D721Med (cell line): Measurements from ENCODE around the gene SEMA7A.
"Not testable (repeated sequence)": the region's sequence is repeated elsewhere in the genome, so short reads cannot be mapped to it uniquely, and the experiment has no call there.

Experiments
- DNase-seq: peaks from one replicate; pipeline ENCODE4 v3.0.0; 2011; ENCODE audit warnings: low spot score; ENCODE audit not compliant: insufficient read length
- FAIRE-seq: peaks from 2 replicates; lab custom pipeline; 2011; peaks lifted over from hg19 to GRCh38; lab: Jason Lieb, UNC
- CTCF ChIP-seq: IDR thresholded peaks from 2 replicates; pipeline ENCODE4 v1.5.1; 2012; ENCODE audit warnings: mild to moderate bottlenecking, control low read depth; ENCODE audit not compliant: insufficient read depth; ENCODE audit errors: missing control alignments

Gene SEMA7A

GRCh38 chr15:74464897-74465296 is 31.1 kb upstream of the SEMA7A start:
- DNase-seq (no peak), FAIRE-seq (no peak)
- no peak for TF ChIP-seq CTCF

DNA sequence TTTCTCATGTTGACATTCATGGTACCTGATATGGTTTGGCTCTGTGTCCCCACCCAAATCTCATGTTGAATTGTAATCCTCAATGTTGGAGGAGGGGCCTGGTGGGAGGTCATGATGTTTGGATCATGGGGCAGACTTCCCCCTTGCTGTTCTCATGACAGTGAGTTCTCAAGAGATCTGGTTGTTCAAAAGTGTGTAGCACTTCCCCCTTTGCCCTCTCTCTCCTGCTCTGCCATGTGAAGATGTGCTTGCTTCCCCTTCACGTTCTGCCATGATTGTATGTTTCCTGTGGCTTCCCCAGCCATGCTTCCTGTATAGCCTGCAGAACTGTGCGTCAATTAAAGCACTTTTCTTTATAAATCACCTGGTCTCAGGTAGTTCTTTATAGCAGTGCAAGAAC is 30.5 kb upstream of the SEMA7A start:
- DNase-seq (no peak), FAIRE-seq (no peak)
- TF ChIP-seq CTCF, result no peak

GRCh38 chr15:74463634-74464033 is 29.9 kb upstream of the SEMA7A start:
- DNase-seq (no peak), FAIRE-seq (no peak)
- TF ChIP-seq CTCF, result no peak

GRCh38 chr15:74461847-74462511 is 28.2 kb upstream of the SEMA7A start:
- DNase-seq (no peak), FAIRE-seq (no peak)
- no peak for TF ChIP-seq CTCF

DNA sequence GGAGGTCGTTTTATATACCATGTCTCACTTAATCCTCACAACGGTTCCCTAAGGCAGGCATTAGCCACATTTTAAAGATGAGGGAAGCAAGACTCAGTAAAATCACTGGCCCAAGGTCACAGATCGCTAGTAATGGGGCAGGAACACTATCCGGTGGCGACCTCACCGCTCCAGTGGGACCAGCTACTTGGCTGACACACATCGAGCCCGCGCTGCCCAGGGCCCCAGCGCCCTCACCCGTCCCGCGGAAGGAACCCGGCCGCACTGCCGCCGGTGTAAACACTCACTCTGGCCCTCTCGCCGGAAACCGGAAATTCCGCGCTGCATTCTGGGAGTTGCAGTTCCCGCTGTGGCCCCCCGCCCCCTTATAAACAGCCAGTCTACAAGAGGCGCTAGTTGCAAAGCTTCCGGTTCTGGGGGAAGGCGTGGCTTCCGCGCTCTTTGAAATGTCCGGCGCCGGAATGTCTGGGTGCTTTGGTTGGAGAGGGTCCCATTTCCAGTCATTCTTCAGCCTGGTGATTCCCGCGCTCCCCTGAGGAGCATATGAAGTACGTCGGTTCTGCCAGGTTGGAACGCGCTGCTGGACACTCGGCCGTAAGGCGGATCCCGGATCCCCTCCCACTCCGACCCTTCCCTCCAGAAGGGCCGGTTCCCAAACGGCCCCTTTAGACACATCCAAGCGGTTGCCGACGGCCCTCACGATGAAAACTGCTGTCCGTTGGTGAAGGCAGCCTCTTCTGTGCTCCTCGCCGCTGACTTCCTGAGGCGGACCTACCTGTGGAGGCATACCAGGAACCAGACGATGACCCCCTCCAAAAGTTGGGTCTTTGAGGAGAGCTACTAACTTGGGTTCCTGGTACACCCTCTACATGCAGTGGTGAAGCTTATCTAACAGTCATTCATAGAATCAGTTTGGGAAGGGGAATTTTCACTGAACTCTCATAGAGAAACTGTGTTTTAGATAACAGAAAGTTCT is 27.4 kb upstream of the SEMA7A start, which contains the start of gene UBL7:
Gene UBL7 (minus strand): TSS at position 290 of the 976 bp plus-strand sequence. CDS start 2,293 bp downstream, outside the sequence.
- TF ChIP-seq CTCF, result no peak
- peak; percentile 67 for DNase-seq
- FAIRE-seq, result no peak

GRCh38 chr15:74460298-74460697 is 26.5 kb upstream of the SEMA7A start:
- no peak for FAIRE-seq
- TF ChIP-seq CTCF, result no peak
- no peak for DNase-seq

DNA sequence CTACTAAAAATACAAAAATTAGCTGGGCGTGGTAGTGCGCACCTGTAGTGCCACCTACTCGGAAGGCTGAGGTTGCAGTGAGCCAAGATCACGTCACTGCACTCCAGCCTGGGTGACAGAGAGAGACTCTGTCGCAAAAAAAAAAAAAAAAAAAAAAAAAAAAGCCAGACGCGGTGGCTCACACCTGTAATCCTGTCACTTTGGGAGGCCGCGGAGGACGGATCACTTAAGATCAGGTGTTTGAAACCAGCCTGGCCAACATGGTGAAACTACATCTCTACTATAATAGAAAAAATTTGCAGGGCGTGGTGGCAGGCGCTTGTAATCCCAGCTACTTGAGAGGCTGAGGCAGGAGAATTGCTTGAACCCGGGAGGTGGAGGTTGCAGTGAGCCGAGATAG is 26.0 kb upstream of the SEMA7A start:
- FAIRE-seq, DNase-seq: not testable (repeated sequence)
